NOMO-1 treated with dmso at 0.1 percent for 144 hours (cell line): ENCODE data around the gene DEDD.
"Not testable (repeated sequence)": the region's sequence is repeated elsewhere in the genome, so short reads cannot be mapped to it uniquely, and the experiment has no call there.

Experiments used
- DNase-seq: peaks from one replicate; lab custom pipeline; 2025; ENCODE audit not compliant: unreplicated experiment; lab: John Stamatoyannopoulos, UW

The DEDD gene

GRCh38 chr1:161130266-161130665, 2.2 kb downstream of the DEDD start:
- DNase-seq, result no peak

- no peak for DNase-seq
Observed at GRCh38 chr1:161128591-161129420, 3.7 kb downstream of the DEDD start.

GRCh38 chr1:161127649-161128048, 4.8 kb downstream of the DEDD start:
- no peak for DNase-seq

GRCh38 chr1:161122967-161123366, 9.5 kb downstream of the DEDD start:
- DNase-seq, result no peak

- peak; percentile 36 for DNase-seq
Observed at GRCh38 chr1:161121834-161122233, 10.6 kb downstream of the DEDD start.

GRCh38 chr1:161121042-161121650, 11.3 kb downstream of the DEDD start:
- no peak for DNase-seq

GRCh38 chr1:161119092-161119903, 13.2 kb downstream of the DEDD start:
- DNase-seq, result peak; percentile 9

- DNase-seq, result peak; percentile 80
Observed at GRCh38 chr1:161117759-161118581, 14.5 kb downstream of the DEDD start, which contains the start of the genes NIT1 and PFDN2. NIT1 (plus strand) TSS chr1:161118105; CDS start chr1:161118177, 72 bp downstream. PFDN2 (minus strand) TSS chr1:161118037; CDS start chr1:161118026, 11 bp downstream.

GRCh38 chr1:161115961-161116360, 16.5 kb downstream of the DEDD start:
- DNase-seq, result not testable (repeated sequence)

- no peak for DNase-seq
Observed at GRCh38 chr1:161115132-161115711, 17.2 kb downstream of the DEDD start.

GRCh38 chr1:161114556-161114955, 17.9 kb downstream of the DEDD start:
- no peak for DNase-seq

GRCh38 chr1:161113915-161114314, 18.6 kb downstream of the DEDD start:
- DNase-seq, result no peak

- no peak for DNase-seq
Observed at GRCh38 chr1:161111527-161111926, 20.9 kb downstream of the DEDD start.

- DNase-seq, result no peak
Observed at GRCh38 chr1:161111117-161111516, 21.4 kb downstream of the DEDD start.

- no peak for DNase-seq
Observed at GRCh38 chr1:161106431-161106830, 26.0 kb downstream of the DEDD start.

GRCh38 chr1:161100556-161100955, 31.9 kb downstream of the DEDD start:
- no peak for DNase-seq

GRCh38 chr1:161099090-161099802, 33.2 kb downstream of the DEDD start:
- DNase-seq, result no peak

GRCh38 chr1:161098210-161099068, 34.0 kb downstream of the DEDD start, which contains the start of gene KLHDC9:
KLHDC9 (plus strand) TSS chr1:161098361; CDS start chr1:161098536, 175 bp downstream.
- no peak for DNase-seq

- DNase-seq, result no peak
Observed at GRCh38 chr1:161096530-161096929, 35.9 kb downstream of the DEDD start.
